H9 (cell line): ENCODE measurements around the gene PDK2. TPM values are rescaled to one million over a fixed set of nuclear protein-coding genes. Genes with fewer than 3 reads are reported as not detected.

Source experiments
- DNase-seq: peaks from one replicate; pipeline ENCODE4 v3.0.0-alpha.2; 2017
- H2AFZ ChIP-seq: one replicate; pipeline ENCODE4 v1.6.1; 2013; ENCODE audit warnings: mild to moderate bottlenecking, low read length, control low read depth, moderate library complexity
- H2AK5ac ChIP-seq: 2 replicates; pipeline ENCODE4 v1.6.1; 2013; ENCODE audit warnings: low read length, control low read depth, mixed read lengths; ENCODE audit not compliant: insufficient read length
- H2BK120ac ChIP-seq: one replicate; pipeline ENCODE4 v1.6.1; 2013; ENCODE audit warnings: low read depth, mild to moderate bottlenecking, low read length, control low read depth, inconsistent platforms; ENCODE audit not compliant: poor library complexity, severe bottlenecking
- H2BK12ac ChIP-seq: 2 replicates; pipeline ENCODE4 v1.6.1; 2013; ENCODE audit warnings: low read length, control low read depth, mixed read lengths, low read depth; ENCODE audit not compliant: insufficient read length
- H2BK15ac ChIP-seq: 2 replicates; pipeline ENCODE4 v1.6.1; 2013; ENCODE audit warnings: low read depth, low read length, control low read depth
- H2BK20ac ChIP-seq: one replicate; pipeline ENCODE4 v1.6.1; 2013; ENCODE audit warnings: low read depth, mild to moderate bottlenecking, low read length, control low read depth, inconsistent platforms; ENCODE audit not compliant: poor library complexity, severe bottlenecking
- H2BK5ac ChIP-seq: 2 replicates; pipeline ENCODE4 v1.6.1; 2013; ENCODE audit warnings: low read length, control low read depth, mixed read lengths; ENCODE audit not compliant: insufficient read length
- H3K14ac ChIP-seq: 2 replicates; pipeline ENCODE4 v1.6.1; 2013; ENCODE audit warnings: low read length, control low read depth; ENCODE audit not compliant: insufficient read depth
- H3K18ac ChIP-seq: 2 replicates; pipeline ENCODE4 v1.6.1; 2013; ENCODE audit warnings: low read depth, mild to moderate bottlenecking, mixed read lengths, low read length, control low read depth; ENCODE audit not compliant: insufficient read length
- H3K23ac ChIP-seq: 2 replicates; pipeline ENCODE4 v1.6.1; 2013; ENCODE audit warnings: low read length, control low read depth, mixed read lengths, low read depth; ENCODE audit not compliant: insufficient read length
- H3K23me2 ChIP-seq: 2 replicates; pipeline ENCODE4 v1.6.1; 2013; ENCODE audit warnings: low read depth, mild to moderate bottlenecking, mixed read lengths, low read length, control low read depth; ENCODE audit not compliant: insufficient read length, poor library complexity, severe bottlenecking
- H3K27ac ChIP-seq: 2 replicates; pipeline ENCODE4 v1.5.1; 2013; ENCODE audit warnings: low read length, control low read depth, mixed read lengths, low read depth; ENCODE audit not compliant: insufficient read length
- H3K27me3 ChIP-seq: 2 replicates; pipeline ENCODE4 v1.6.1; 2013; ENCODE audit warnings: low read length, control low read depth, inconsistent platforms; ENCODE audit not compliant: insufficient read depth
- H3K4ac ChIP-seq: 2 replicates; pipeline ENCODE4 v1.6.1; 2013; ENCODE audit warnings: low read depth, mild to moderate bottlenecking, control low read depth, inconsistent platforms, low read length, moderate library complexity
- H3K4me1 ChIP-seq: 2 replicates; pipeline ENCODE4 v1.6.1; 2013; ENCODE audit warnings: low read length, control low read depth, inconsistent platforms; ENCODE audit not compliant: insufficient read depth
- H3K4me2 ChIP-seq: 2 replicates; pipeline ENCODE4 v1.6.1; 2013; ENCODE audit warnings: low read length, control low read depth, mixed read lengths; ENCODE audit not compliant: insufficient read length, insufficient read depth
- H3K56ac ChIP-seq: 2 replicates; pipeline ENCODE4 v1.6.1; 2013; ENCODE audit warnings: low read depth, mild to moderate bottlenecking, mixed read lengths, low read length, control low read depth; ENCODE audit not compliant: insufficient read length
- H3K79me1 ChIP-seq: 2 replicates; pipeline ENCODE4 v1.6.1; 2013; ENCODE audit warnings: low read depth, mild to moderate bottlenecking, moderate library complexity, low read length, control low read depth, inconsistent platforms; ENCODE audit not compliant: insufficient read depth, poor library complexity, severe bottlenecking
- H3K79me2 ChIP-seq: 2 replicates; pipeline ENCODE4 v1.6.1; 2013; ENCODE audit warnings: low read length, control low read depth, inconsistent platforms; ENCODE audit not compliant: insufficient read depth
- H3K9ac ChIP-seq: 2 replicates; pipeline ENCODE4 v1.6.1; 2013; ENCODE audit warnings: low read length, control low read depth, mixed read lengths; ENCODE audit not compliant: insufficient read length; ENCODE audit errors: extremely low read depth
- H3K9me3 ChIP-seq: one replicate; pipeline ENCODE4 v1.6.1; 2013; ENCODE audit warnings: low read depth, low read length, inconsistent platforms; ENCODE audit not compliant: control insufficient read depth
- H3T11ph ChIP-seq: one replicate; pipeline ENCODE4 v1.6.1; 2013; ENCODE audit warnings: mild to moderate bottlenecking, low read length, control low read depth, inconsistent platforms
- H4K20me1 ChIP-seq: one replicate; pipeline ENCODE4 v1.6.1; 2013; ENCODE audit not compliant: control insufficient read depth, insufficient read length, insufficient read depth
- H4K5ac ChIP-seq: 2 replicates; pipeline ENCODE4 v1.6.1; 2013; ENCODE audit warnings: low read depth, mild to moderate bottlenecking, mixed read lengths, low read length, control low read depth; ENCODE audit not compliant: insufficient read length
- H4K8ac ChIP-seq: replicated peaks from 2 replicates; pipeline ENCODE4 v1.6.1; 2013; ENCODE audit warnings: low read length, control low read depth, mixed read lengths, low read depth; ENCODE audit not compliant: insufficient read length
- H4K91ac ChIP-seq: 2 replicates; pipeline ENCODE4 v1.6.1; 2013; ENCODE audit warnings: low read depth, mild to moderate bottlenecking, moderate library complexity, mixed read lengths, low read length, control low read depth; ENCODE audit not compliant: insufficient read length
- H3K27ac Mint-ChIP-seq, 3 experiments: 2 replicates in 2 of 3; 3 replicates in 1 of 3; pipeline ENCODE4 v1.8.0; 2020 to 2021; ENCODE audit warnings: mixed read lengths in 3 of 3, mild to moderate bottlenecking in 1 of 3, moderate library complexity in 1 of 3
- H3K27me3 Mint-ChIP-seq: 2 replicates; pipeline ENCODE4 v1.8.0; 2021; ENCODE audit warnings: low read depth, mild to moderate bottlenecking, moderate library complexity, mixed read lengths
- H3K36me3 Mint-ChIP-seq, 3 experiments: 2 replicates in 2 of 3; 3 replicates in 1 of 3; pipeline ENCODE4 v1.8.0; 2020 to 2021; ENCODE audit warnings: low read depth in 3 of 3, mixed read lengths in 3 of 3; ENCODE audit not compliant: insufficient read depth in 1 of 3
- H3K4me1 Mint-ChIP-seq, 2 experiments: 2 replicates each; pipeline ENCODE4 v1.8.0; 2020; ENCODE audit warnings: mixed read lengths in 2 of 2
- H3K4me3 Mint-ChIP-seq, 2 experiments: 2 replicates in 1 of 2; 3 replicates in 1 of 2; pipeline ENCODE4 v1.8.0; 2020 to 2021; ENCODE audit warnings: mild to moderate bottlenecking in 2 of 2, mixed read lengths in 2 of 2, moderate library complexity in 1 of 2
- H3K9me3 Mint-ChIP-seq, 2 experiments: 2 replicates in 1 of 2; 3 replicates in 1 of 2; pipeline ENCODE4 v1.8.0; 2020; ENCODE audit warnings: mild to moderate bottlenecking in 2 of 2, mixed read lengths in 2 of 2, moderate library complexity in 1 of 2
- WGBS: extraction: QIAGEN DNeasy Blood & Tissue Kit; methylation state at CpG from one replicate; pipeline ENCODE4 v1.1.7; 2013; ENCODE audit warnings: missing lambda C conversion rate, low lambda C conversion rate, mixed read lengths; ENCODE audit not compliant: insufficient read length; ENCODE audit errors: extremely low coverage; 5-methylcytosine and 5-hydroxymethylcytosine counted together
- total RNA-seq: library from RNA; stranded (reverse); gene quantifications from 2 replicates; pipeline ENCODE4 v1.2.1, GENCODE V29; 2021
- TF ChIP-seq, protein P1 (sequence below): fragments of 200-600 bp; sonication (generic); conservative IDR thresholded peaks from 3 replicates; pipeline ENCODE4 v1.8.0; 2021; ENCODE audit warnings: antibody characterized with exemption, mild to moderate bottlenecking

Gene PDK2
- total RNA-seq, 1 experiment from 2014 or later, result 19.9 TPM

DNA sequence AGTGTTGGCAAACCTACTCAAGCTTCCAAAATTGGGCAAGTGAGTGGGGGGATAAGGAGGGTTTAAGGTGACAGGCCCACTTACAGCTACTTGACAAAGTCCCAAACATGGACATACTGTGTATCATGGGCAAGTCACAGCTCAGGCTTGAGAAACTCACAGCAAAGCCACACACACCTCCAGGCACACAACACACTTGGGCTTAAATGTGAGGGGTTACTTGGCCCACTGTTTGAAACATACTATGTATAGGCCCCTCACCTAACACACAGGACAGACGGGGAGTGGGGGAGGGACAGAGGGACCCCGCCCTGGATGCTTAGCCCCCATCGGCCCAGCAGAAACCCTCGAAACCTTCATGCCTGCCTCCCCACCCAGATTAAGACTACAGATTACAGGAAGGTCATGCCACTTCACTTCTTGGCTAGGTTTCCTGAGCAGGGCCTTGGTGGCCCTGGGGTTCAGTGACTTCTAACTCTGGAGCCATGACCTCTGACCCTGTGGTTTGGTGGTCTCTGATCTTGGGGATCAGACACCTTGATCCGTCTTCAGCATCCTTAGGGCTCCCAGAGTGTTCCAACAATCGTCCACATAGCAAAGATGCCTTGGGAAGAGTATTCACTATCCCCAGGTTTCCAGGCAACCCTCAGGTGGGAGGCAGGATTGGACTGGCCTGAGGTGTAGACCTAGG, 37.1 kb downstream of the PDK2 start:
- no peak overlapping the region for H2AK5ac ChIP-seq
- H3K9ac ChIP-seq, result no peak overlapping the region
- H3K79me2 ChIP-seq, result no peaks in the 10 kb centered on the region
- no peak overlapping the region for H4K8ac ChIP-seq
- no peaks in the 10 kb centered on the region for H3K79me1 ChIP-seq
- H2AFZ ChIP-seq, result no peak overlapping the region
- peaks cover 32 to 55% of the 10 kb centered on the region in 2 experiments for H3K4me1 Mint-ChIP-seq
- TF ChIP-seq, protein P1, sequence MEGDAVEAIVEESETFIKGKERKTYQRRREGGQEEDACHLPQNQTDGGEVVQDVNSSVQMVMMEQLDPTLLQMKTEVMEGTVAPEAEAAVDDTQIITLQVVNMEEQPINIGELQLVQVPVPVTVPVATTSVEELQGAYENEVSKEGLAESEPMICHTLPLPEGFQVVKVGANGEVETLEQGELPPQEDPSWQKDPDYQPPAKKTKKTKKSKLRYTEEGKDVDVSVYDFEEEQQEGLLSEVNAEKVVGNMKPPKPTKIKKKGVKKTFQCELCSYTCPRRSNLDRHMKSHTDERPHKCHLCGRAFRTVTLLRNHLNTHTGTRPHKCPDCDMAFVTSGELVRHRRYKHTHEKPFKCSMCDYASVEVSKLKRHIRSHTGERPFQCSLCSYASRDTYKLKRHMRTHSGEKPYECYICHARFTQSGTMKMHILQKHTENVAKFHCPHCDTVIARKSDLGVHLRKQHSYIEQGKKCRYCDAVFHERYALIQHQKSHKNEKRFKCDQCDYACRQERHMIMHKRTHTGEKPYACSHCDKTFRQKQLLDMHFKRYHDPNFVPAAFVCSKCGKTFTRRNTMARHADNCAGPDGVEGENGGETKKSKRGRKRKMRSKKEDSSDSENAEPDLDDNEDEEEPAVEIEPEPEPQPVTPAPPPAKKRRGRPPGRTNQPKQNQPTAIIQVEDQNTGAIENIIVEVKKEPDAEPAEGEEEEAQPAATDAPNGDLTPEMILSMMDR, result no peak
- H3K36me3 Mint-ChIP-seq, result peaks cover 0 to 14% (median 13%) of the 10 kb centered on the region in 3 experiments; a peak in 4 of 7 replicates
- H2BK5ac ChIP-seq, result no peak overlapping the region
- H2BK20ac ChIP-seq, result no peak overlapping the region
- H3K9me3 ChIP-seq, result no peaks in the 10 kb centered on the region
- no peak overlapping the region for H3T11ph ChIP-seq
- H3K18ac ChIP-seq, result no peak overlapping the region
- no peak overlapping the region for H2BK120ac ChIP-seq
- H3K4me3 Mint-ChIP-seq, result no peak overlapping the region
- no peaks in the 10 kb centered on the region for H4K20me1 ChIP-seq
- peaks cover 5% of the 10 kb centered on the region; the same call in 1 of the 2 replicates for H3K4me1 ChIP-seq
- DNase-seq, result no peak
- no peak overlapping the region for H4K5ac ChIP-seq
- H2BK12ac ChIP-seq, result no peak overlapping the region
- H3K56ac ChIP-seq, result no peak overlapping the region
- H3K14ac ChIP-seq, result no peak overlapping the region
- WGBS, result no CpG with 5 or more reads among the region's 6 CpGs
- no peaks in the 10 kb centered on the region; a peak in 1 of 5 replicates for H3K9me3 Mint-ChIP-seq
- H3K27ac ChIP-seq, result no peak overlapping the region
- H2BK15ac ChIP-seq, result no peak overlapping the region
- H3K4me2 ChIP-seq, result no peak overlapping the region
- H4K91ac ChIP-seq, result no peak overlapping the region
- H3K4ac ChIP-seq, result no peak overlapping the region
- no peaks in the 10 kb centered on the region; the same call in 1 of the 2 replicates for H3K27me3 ChIP-seq
- no peak overlapping the region; a peak in 2 of 7 replicates for H3K27ac Mint-ChIP-seq
- no peak overlapping the region for H3K23ac ChIP-seq
- H3K23me2 ChIP-seq, result peaks cover 12% of the 10 kb centered on the region
- peaks cover 38% of the 10 kb centered on the region for H3K27me3 Mint-ChIP-seq
